MM.1S (cell line): ENCODE results near the gene NRXN3.

Source experiments
- DNase-seq: peaks from one replicate; pipeline ENCODE4 v3.0.0-alpha.2; 2015
- H2AFZ ChIP-seq: fragments of 300-600 bp; sonication (generic); 2 replicates; pipeline ENCODE4 v1.6.0; 2016; ENCODE audit warnings: antibody characterized with exemption, low read length
- H3F3A ChIP-seq: fragments of 300-600 bp; sonication (generic); 2 replicates; pipeline ENCODE4 v1.6.1; 2016; ENCODE audit warnings: mild to moderate bottlenecking, antibody characterized with exemption, low read length, moderate library complexity, mixed read lengths; ENCODE audit not compliant: insufficient read depth
- H3K27ac ChIP-seq: fragments of 300-600 bp; sonication (generic); 2 replicates; pipeline ENCODE4 v1.5.1; 2016; ENCODE audit warnings: mild to moderate bottlenecking, low read length
- H3K27me3 ChIP-seq: fragments of 300-600 bp; sonication (generic); replicated peaks from 2 replicates; pipeline ENCODE4 v1.6.0; 2016; ENCODE audit warnings: low read length; ENCODE audit not compliant: insufficient read depth
- H3K36me3 ChIP-seq: fragments of 300-600 bp; sonication (generic); replicated peaks from 2 replicates; pipeline ENCODE4 v1.6.1; 2016; ENCODE audit warnings: mild to moderate bottlenecking, low read length, mixed read lengths; ENCODE audit not compliant: insufficient read depth
- H3K4me1 ChIP-seq: fragments of 300-600 bp; sonication (generic); 2 replicates; pipeline ENCODE4 v1.6.1; 2016; ENCODE audit warnings: low read length, mixed read lengths
- H3K4me2 ChIP-seq: fragments of 300-600 bp; sonication (generic); 2 replicates; pipeline ENCODE4 v1.6.0; 2016; ENCODE audit warnings: low read depth, low read length
- H3K4me3 ChIP-seq: fragments of 300-600 bp; sonication (generic); 2 replicates; pipeline ENCODE4 v1.5.1; 2016; ENCODE audit warnings: low read length, mixed read lengths
- H3K79me2 ChIP-seq: fragments of 300-600 bp; sonication (generic); 2 replicates; pipeline ENCODE4 v1.6.1; 2016; ENCODE audit warnings: mixed run types, low read length, mixed read lengths
- H3K9ac ChIP-seq: fragments of 300-600 bp; sonication (generic); 2 replicates; pipeline ENCODE4 v1.6.1; 2016; ENCODE audit warnings: low read length, mixed read lengths
- H3K9me2 ChIP-seq: fragments of 300-600 bp; sonication (generic); replicated peaks from 2 replicates; pipeline ENCODE4 v1.6.1; 2016; ENCODE audit warnings: mild to moderate bottlenecking, low read length, mixed read lengths; ENCODE audit not compliant: insufficient read depth
- H3K9me3 ChIP-seq: fragments of 300-600 bp; sonication (generic); replicated peaks from 2 replicates; pipeline ENCODE4 v1.6.1; 2016; ENCODE audit warnings: mild to moderate bottlenecking, low read length, mixed read lengths; ENCODE audit not compliant: insufficient read depth
- H4K20me1 ChIP-seq: fragments of 300-600 bp; sonication (generic); 2 replicates; pipeline ENCODE4 v1.6.1; 2016; ENCODE audit warnings: mild to moderate bottlenecking, low read length, moderate library complexity, mixed read lengths; ENCODE audit not compliant: insufficient read depth
- CTCF ChIP-seq: fragments of 300-600 bp; sonication (generic); IDR thresholded peaks from 2 replicates; pipeline ENCODE4 v1.5.1; 2016; ENCODE audit warnings: antibody characterized with exemption, low read length, mixed read lengths
- EZH2 ChIP-seq: fragments of 300-600 bp; sonication (generic); optimal IDR thresholded peaks from 2 replicates; pipeline ENCODE3; 2017; ENCODE audit warnings: low read depth, mild to moderate bottlenecking, antibody characterized with exemption, low read length, mixed read lengths
- EZH2phosphoT487 ChIP-seq: fragments of 300-600 bp; sonication (generic); IDR thresholded peaks from 2 replicates; pipeline ENCODE4 v1.6.1; 2018; ENCODE audit warnings: antibody characterized with exemption, low read length

NRXN3 gene

GRCh38 chr14:78657451-78657850, 487.3 kb downstream of the NRXN3 start:
- no peaks in the 10 kb centered on the region for H3K9me2 ChIP-seq
- no peaks in the 10 kb centered on the region for H3K9me3 ChIP-seq
- no peaks in the 10 kb centered on the region for H3F3A ChIP-seq
- no peaks in the 10 kb centered on the region for H3K27me3 ChIP-seq
- no peak overlapping the region for H3K4me2 ChIP-seq
- TF ChIP-seq CTCF (no peak), EZH2phosphoT487 (no peak), EZH2 (no peak)
- no peak overlapping the region for H3K4me3 ChIP-seq
- no peak overlapping the region for H3K27ac ChIP-seq
- H2AFZ ChIP-seq, result no peak overlapping the region
- H3K36me3 ChIP-seq, result no peaks in the 10 kb centered on the region
- H3K79me2 ChIP-seq, result no peaks in the 10 kb centered on the region
- no peaks in the 10 kb centered on the region for H3K4me1 ChIP-seq
- no peak for DNase-seq
- H4K20me1 ChIP-seq, result no peaks in the 10 kb centered on the region
- H3K9ac ChIP-seq, result no peak overlapping the region

- no peaks in the 10 kb centered on the region for H4K20me1 ChIP-seq
- H3K27me3 ChIP-seq, result no peaks in the 10 kb centered on the region
- no peaks in the 10 kb centered on the region for H3F3A ChIP-seq
- H3K4me3 ChIP-seq, result no peak overlapping the region
- H3K27ac ChIP-seq, result no peak overlapping the region
- H3K79me2 ChIP-seq, result no peaks in the 10 kb centered on the region
- H3K9me3 ChIP-seq, result no peaks in the 10 kb centered on the region
- no peak overlapping the region for H3K4me2 ChIP-seq
- no peak overlapping the region for H3K9ac ChIP-seq
- TF ChIP-seq EZH2 (no peak), EZH2phosphoT487 (no peak), CTCF (no peak)
- no peaks in the 10 kb centered on the region for H3K4me1 ChIP-seq
- H3K36me3 ChIP-seq, result no peaks in the 10 kb centered on the region
- no peaks in the 10 kb centered on the region for H3K9me2 ChIP-seq
- no peak overlapping the region for H2AFZ ChIP-seq
- DNase-seq, result no peak
Measured at GRCh38 chr14:78664841-78665240, 494.7 kb downstream of the NRXN3 start.

GRCh38 chr14:78666336-78667056, 496.3 kb downstream of the NRXN3 start:
- Histone ChIP-seq H4K20me1 (no peaks in the 10 kb centered on the region), H3K9me2 (no peaks in the 10 kb centered on the region), H3K79me2 (no peaks in the 10 kb centered on the region), H3F3A (no peaks in the 10 kb centered on the region), H3K27ac (no peak overlapping the region), H3K4me3 (no peak overlapping the region), H3K36me3 (no peaks in the 10 kb centered on the region), H3K9ac (no peak overlapping the region), H3K27me3 (no peaks in the 10 kb centered on the region), H3K4me2 (no peak overlapping the region), H3K4me1 (no peaks in the 10 kb centered on the region), H3K9me3 (no peaks in the 10 kb centered on the region), H2AFZ (no peak overlapping the region)
- TF ChIP-seq EZH2 (no peak), EZH2phosphoT487 (no peak), CTCF (no peak)
- no peak for DNase-seq
